ENCODE measurements around the gene DNAH6. TPM values are rescaled to one million over a fixed set of nuclear protein-coding genes. Genes with fewer than 3 reads are reported as not detected.

Gene DNAH6
- total RNA-seq, 1 donor from 2014 or later, result 0.14 TPM

GRCh38 chr2:84832772-84833461 is 316.6 kb downstream of the DNAH6 start:
- TF ChIP-seq CTCF (IDR thresholded peaks at IDR 0.05; ENCODE audit: borderline replicate concordance), result no peak
- Histone ChIP-seq H3K36me3 (no peaks in the 10 kb centered on the region), H3K27ac (replicated peaks) (no peak overlapping the region), H3K4me3 (no peak overlapping the region), H3K27me3 (ENCODE audit: low read depth) (no peaks in the 10 kb centered on the region), H3K4me1 (no peaks in the 10 kb centered on the region), H3K9me3 (replicated peaks) (peaks cover 32% of the 10 kb centered on the region)
- intact Hi-C loops (cut with micrococcal nuclease), result no loop called here
- peak; percentile 18 for DNase-seq

GRCh38 chr2:84833481-84834150 is 317.3 kb downstream of the DNAH6 start:
- Histone ChIP-seq H3K4me3 (no peak overlapping the region), H3K9me3 (replicated peaks) (peaks cover 32% of the 10 kb centered on the region), H3K27me3 (ENCODE audit: low read depth) (no peaks in the 10 kb centered on the region), H3K36me3 (no peaks in the 10 kb centered on the region), H3K4me1 (no peaks in the 10 kb centered on the region), H3K27ac (replicated peaks) (no peak overlapping the region)
- intact Hi-C loops (cut with micrococcal nuclease), result no loop called here
- DNase-seq, result no peak
- no peak for TF ChIP-seq CTCF (IDR thresholded peaks at IDR 0.05; ENCODE audit: borderline replicate concordance)

- Histone ChIP-seq H3K27ac (replicated peaks) (no peak overlapping the region), H3K4me3 (no peak overlapping the region), H3K27me3 (ENCODE audit: low read depth) (no peaks in the 10 kb centered on the region), H3K9me3 (replicated peaks) (peaks cover 32% of the 10 kb centered on the region), H3K36me3 (no peaks in the 10 kb centered on the region), H3K4me1 (no peaks in the 10 kb centered on the region)
- DNase-seq, result no peak
- no peak for TF ChIP-seq CTCF (IDR thresholded peaks at IDR 0.05; ENCODE audit: borderline replicate concordance)
- intact Hi-C loops (cut with micrococcal nuclease), result no loop called here
These were observed 319.9 kb downstream of the DNAH6 start for GRCh38 chr2:84836215-84836614.

GRCh38 chr2:84838434-84839145 is 322.3 kb downstream of the DNAH6 start:
- Histone ChIP-seq H3K9me3 (replicated peaks) (peaks cover 32% of the 10 kb centered on the region), H3K36me3 (no peaks in the 10 kb centered on the region), H3K4me3 (no peak overlapping the region), H3K4me1 (no peaks in the 10 kb centered on the region), H3K27me3 (ENCODE audit: low read depth) (no peaks in the 10 kb centered on the region), H3K27ac (replicated peaks) (no peak overlapping the region)
- intact Hi-C loops (cut with micrococcal nuclease), result no loop called here
- no peak for TF ChIP-seq CTCF (IDR thresholded peaks at IDR 0.05; ENCODE audit: borderline replicate concordance)
- DNase-seq, result no peak

GRCh38 chr2:84839851-84840250 is 323.6 kb downstream of the DNAH6 start:
- H3K27me3 ChIP-seq (ENCODE audit: low read depth), result no peaks in the 10 kb centered on the region
- TF ChIP-seq CTCF (IDR thresholded peaks at IDR 0.05; ENCODE audit: borderline replicate concordance), result no peak
- no peak overlapping the region for H3K4me3 ChIP-seq
- H3K36me3 ChIP-seq, result no peaks in the 10 kb centered on the region
- no peak overlapping the region for H3K27ac ChIP-seq (replicated peaks)
- H3K9me3 ChIP-seq (replicated peaks), result peaks cover 29% of the 10 kb centered on the region
- H3K4me1 ChIP-seq, result no peaks in the 10 kb centered on the region
- no peak for DNase-seq
- intact Hi-C loops (cut with micrococcal nuclease), result no loop called here
